CD1c-positive myeloid dendritic cell (primary cell): ENCODE data around the gene VRTN.

Source experiments
- DNase-seq: peaks from one replicate; pipeline ENCODE4 v3.0.0-alpha.2; 2016; ENCODE audit errors: extremely low spot score

VRTN gene

GRCh38 chr14:74395094-74395493 lies 46.8 kb downstream of the VRTN start:
- no peak for DNase-seq

GRCh38 chr14:74400031-74400685 lies 51.9 kb downstream of the VRTN start:
- no peak for DNase-seq

GRCh38 chr14:74400919-74401503 lies 52.7 kb downstream of the VRTN start:
- no peak for DNase-seq

GRCh38 chr14:74401504-74402241 lies 53.4 kb downstream of the VRTN start:
- peak; percentile 22 for DNase-seq

GRCh38 chr14:74402401-74403251 lies 54.4 kb downstream of the VRTN start:
- no peak for DNase-seq

GRCh38 chr14:74403619-74404417 lies 55.5 kb downstream of the VRTN start:
- DNase-seq = no peak

GRCh38 chr14:74404435-74404834 lies 56.2 kb downstream of the VRTN start:
- DNase-seq = no peak

GRCh38 chr14:74405663-74406062 lies 57.4 kb downstream of the VRTN start:
- no peak for DNase-seq

GRCh38 chr14:74407021-74407800 lies 58.9 kb downstream of the VRTN start:
- no peak for DNase-seq

- DNase-seq = no peak
These were observed 59.5 kb downstream of the VRTN start for GRCh38 chr14:74407801-74408154.

GRCh38 chr14:74408870-74409269 lies 60.6 kb downstream of the VRTN start:
- no peak for DNase-seq

- DNase-seq = no peak
These were observed 61.2 kb downstream of the VRTN start for GRCh38 chr14:74409441-74409840.
